Measurements from ENCODE around the gene FGF3. TPM values are rescaled to one million over a fixed set of nuclear protein-coding genes. Genes with fewer than 3 reads are reported as not detected.

The FGF3 gene
- total RNA-seq, 4 donors from 2014 or later = not detected

- no peaks in the 10 kb centered on the region for H3K36me3 ChIP-seq
- in situ Hi-C loops (cut with MboI; ENCODE audit: low sequenced_read_pairs in 4 of 4) = no loop called here
- H3K9me3 ChIP-seq = no peaks in the 10 kb centered on the region
- intact Hi-C loops (cut with DNase I; ENCODE audit: low total_unique reads) = no loop called here
- H3K27ac ChIP-seq = no peak overlapping the region
- DNase-seq = no peak
- TF ChIP-seq POLR2A (IDR thresholded peaks at IDR 0.05) = no peak
- TF ChIP-seq CTCF (IDR thresholded peaks at IDR 0.05 in 4 of 5, conservative IDR thresholded peaks at IDR 0.05 in 1 of 5) = no peak
- no peak for ATAC-seq
- no peaks in the 10 kb centered on the region for H3K4me1 ChIP-seq
- H3K4me3 ChIP-seq = no peak overlapping the region
- peaks cover 34 to 44% (median 39%) of the 10 kb centered on the region in 3 donors for H3K27me3 ChIP-seq
These were observed 2.5 kb downstream of the FGF3 start for GRCh38 chr11:69816671-69817070.

GRCh38 chr11:69815973-69816372, 3.2 kb downstream of the FGF3 start:
- Histone ChIP-seq H3K27ac (no peak overlapping the region), H3K4me3 (no peak overlapping the region), H3K36me3 (no peaks in the 10 kb centered on the region), H3K27me3 (peaks cover 31 to 44% (median 39%) of the 10 kb centered on the region in 3 donors), H3K4me1 (no peaks in the 10 kb centered on the region), H3K9me3 (no peaks in the 10 kb centered on the region)
- ATAC-seq (no peak), DNase-seq (no peak)
- intact Hi-C loops (cut with DNase I; ENCODE audit: low total_unique reads) (no loop called here), in situ Hi-C loops (cut with MboI; ENCODE audit: low sequenced_read_pairs in 4 of 4) (no loop called here)
- TF ChIP-seq POLR2A (IDR thresholded peaks at IDR 0.05) = no peak

- Histone ChIP-seq H3K27ac (no peak overlapping the region), H3K27me3 (peaks cover 31 to 40% (median 31%) of the 10 kb centered on the region in 3 donors), H3K9me3 (no peaks in the 10 kb centered on the region), H3K36me3 (no peaks in the 10 kb centered on the region), H3K4me3 (no peak overlapping the region), H3K4me1 (no peaks in the 10 kb centered on the region)
- in situ Hi-C loops (cut with MboI; ENCODE audit: low sequenced_read_pairs in 4 of 4) (no loop called here), intact Hi-C loops (cut with DNase I; ENCODE audit: low total_unique reads) (no loop called here)
- no peak for ATAC-seq
- no peak for TF ChIP-seq CTCF (IDR thresholded peaks at IDR 0.05 in 4 of 5, conservative IDR thresholded peaks at IDR 0.05 in 1 of 5)
- no peak for TF ChIP-seq POLR2A (IDR thresholded peaks at IDR 0.05)
- DNase-seq = no peak
These were observed 4.3 kb downstream of the FGF3 start for GRCh38 chr11:69814902-69815301.

GRCh38 chr11:69814411-69814810, 4.8 kb downstream of the FGF3 start:
- Histone ChIP-seq H3K9me3 (no peaks in the 10 kb centered on the region), H3K27ac (no peak overlapping the region), H3K4me3 (no peak overlapping the region), H3K36me3 (no peaks in the 10 kb centered on the region), H3K27me3 (peaks cover 31 to 36% (median 31%) of the 10 kb centered on the region in 3 donors), H3K4me1 (no peaks in the 10 kb centered on the region)
- intact Hi-C loops (cut with DNase I; ENCODE audit: low total_unique reads) = no loop called here
- in situ Hi-C loops (cut with MboI; ENCODE audit: low sequenced_read_pairs in 4 of 4) = no loop called here
- TF ChIP-seq CTCF (IDR thresholded peaks at IDR 0.05 in 4 of 5, conservative IDR thresholded peaks at IDR 0.05 in 1 of 5) (no peak), POLR2A (IDR thresholded peaks at IDR 0.05) (no peak)
- DNase-seq (no peak), ATAC-seq (no peak)

- DNase-seq (no peak), ATAC-seq (no peak)
- no peak overlapping the region for H3K4me3 ChIP-seq
- no peaks in the 10 kb centered on the region for H3K36me3 ChIP-seq
- TF ChIP-seq POLR2A (IDR thresholded peaks at IDR 0.05) (no peak), CTCF (IDR thresholded peaks at IDR 0.05 in 4 of 5, conservative IDR thresholded peaks at IDR 0.05 in 1 of 5) (no peak)
- no peaks in the 10 kb centered on the region for H3K4me1 ChIP-seq
- in situ Hi-C loops (cut with MboI; ENCODE audit: low sequenced_read_pairs in 4 of 4) (no loop called here), intact Hi-C loops (cut with DNase I; ENCODE audit: low total_unique reads) (no loop called here)
- H3K9me3 ChIP-seq = no peaks in the 10 kb centered on the region
- H3K27me3 ChIP-seq = peaks cover 31 to 36% (median 33%) of the 10 kb centered on the region in 3 donors
- no peak overlapping the region for H3K27ac ChIP-seq
These were observed 5.4 kb downstream of the FGF3 start for GRCh38 chr11:69813839-69814238.

Measured in gastrocnemius medialis (tissue), 4 donors.